Activated T-helper 9 cell treated with anti-CD3 and anti-CD28 coated beads, Interleukin-2, amount 50 U/mL, for 16 hours (primary cell): ENCODE measurements around the gene IL10RA.
"Not testable (repeated sequence)": the region's sequence is repeated elsewhere in the genome, so short reads cannot be mapped to it uniquely, and the experiment has no call there.

Experiments used
- DNase-seq: peaks from one replicate; pipeline ENCODE4 v3.0.0-alpha.2; 2020; ENCODE audit warnings: low read depth

The IL10RA gene

DNA sequence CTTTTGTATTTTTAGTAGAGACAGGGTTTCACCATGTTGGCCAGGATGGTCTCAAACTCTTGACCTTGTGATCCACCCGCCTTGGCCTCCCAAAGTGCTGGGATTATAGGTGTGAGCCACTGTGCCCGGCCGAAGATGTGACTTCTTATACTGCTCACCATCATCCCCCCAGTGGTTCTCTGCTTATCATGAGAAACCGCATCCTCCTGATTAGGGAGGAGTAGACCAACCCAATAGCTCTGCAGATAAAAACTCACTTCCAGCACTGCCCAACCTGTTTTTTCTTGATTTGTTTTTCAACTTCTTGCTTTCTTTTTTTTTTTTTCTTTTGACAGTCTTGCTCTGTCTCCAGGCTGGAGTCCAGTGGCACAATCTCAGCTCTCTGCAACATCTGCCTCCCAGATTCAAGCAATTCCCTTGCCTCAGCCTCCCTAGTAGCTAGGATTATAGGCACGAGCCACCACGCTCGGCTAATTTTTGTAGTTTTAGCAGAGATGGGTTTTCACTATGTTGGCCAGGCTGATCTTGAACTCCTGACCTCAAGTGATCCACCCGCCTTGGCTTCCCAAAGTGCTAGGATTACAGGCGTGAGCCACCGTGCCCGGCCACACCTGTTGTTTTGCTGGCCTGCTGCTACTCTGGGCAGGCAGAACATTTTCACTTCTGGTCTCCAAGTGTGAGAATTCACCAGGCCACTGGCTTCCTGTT lies 21.5 kb downstream of the IL10RA start:
- DNase-seq, result not testable (repeated sequence)

- DNase-seq, result no peak
Measured at GRCh38 chr11:118008271-118008911, 22.2 kb downstream of the IL10RA start.

DNA sequence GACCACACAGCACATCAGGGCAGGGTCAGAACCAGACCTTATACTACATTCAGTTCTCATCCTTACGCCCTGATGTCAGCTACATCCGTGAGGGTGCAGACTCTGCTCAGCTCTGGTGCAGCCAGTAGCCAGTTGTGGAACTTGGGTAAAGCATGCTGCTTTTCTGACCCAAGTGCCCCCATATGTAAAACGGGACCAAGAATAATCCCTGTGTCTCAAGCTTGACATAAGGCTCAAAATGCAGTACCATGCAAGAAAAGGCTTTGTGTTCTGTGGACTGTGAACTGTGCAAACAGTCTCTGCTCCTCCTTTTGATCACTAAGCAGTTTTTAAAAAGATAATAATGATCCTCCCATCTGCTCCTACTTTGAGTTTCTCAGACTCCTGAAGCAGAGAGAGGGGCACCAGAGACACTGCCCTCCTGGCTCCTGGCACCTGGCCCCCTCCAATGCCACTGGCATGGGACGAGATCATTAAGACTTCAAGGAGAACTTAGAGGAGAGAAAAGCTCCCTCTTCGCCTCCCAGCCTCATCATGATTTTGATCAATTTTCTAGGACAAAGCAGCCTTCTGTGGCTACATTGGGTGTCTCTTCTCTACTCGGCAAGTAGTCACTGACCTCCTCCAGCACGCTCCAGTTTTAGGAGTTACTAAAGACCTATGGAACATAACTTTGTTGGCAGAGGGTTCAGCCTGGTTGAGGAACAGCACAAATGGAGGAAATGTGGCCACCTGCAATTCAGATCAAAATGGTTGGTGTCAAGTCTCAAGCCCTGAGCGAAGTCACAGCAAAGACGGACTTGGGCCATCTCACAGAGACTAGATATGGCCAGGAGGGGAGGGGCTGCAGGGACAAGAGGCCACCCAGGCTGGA lies 23.9 kb downstream of the IL10RA start:
- no peak for DNase-seq

GRCh38 chr11:118010738-118011461 lies 24.7 kb downstream of the IL10RA start:
- DNase-seq, result no peak

- no peak for DNase-seq
Measured at GRCh38 chr11:118012083-118012669, 26.0 kb downstream of the IL10RA start.

DNA sequence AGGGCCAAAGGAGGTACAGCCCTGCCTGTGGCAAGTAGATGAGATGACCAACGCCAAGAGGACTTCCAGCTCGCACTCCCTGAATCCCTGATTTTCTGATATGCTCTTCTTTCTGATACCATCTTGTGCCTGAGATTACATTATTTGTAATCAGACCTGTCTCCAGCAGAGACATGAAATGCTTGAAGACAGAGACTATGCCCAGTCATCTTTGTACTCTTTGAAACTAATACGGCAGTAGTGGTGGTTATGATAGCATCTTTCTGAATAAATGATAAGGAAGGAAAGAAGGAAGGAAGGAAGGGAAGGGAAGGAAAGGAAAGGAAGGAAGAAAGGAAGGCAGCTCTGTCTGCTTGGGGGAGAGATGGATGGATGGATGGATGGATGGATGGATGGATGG lies 27.8 kb downstream of the IL10RA start:
- no peak for DNase-seq

GRCh38 chr11:118015385-118015841 lies 29.2 kb downstream of the IL10RA start:
- DNase-seq, result no peak

GRCh38 chr11:118016104-118016503 lies 29.9 kb downstream of the IL10RA start:
- DNase-seq, result no peak

DNA sequence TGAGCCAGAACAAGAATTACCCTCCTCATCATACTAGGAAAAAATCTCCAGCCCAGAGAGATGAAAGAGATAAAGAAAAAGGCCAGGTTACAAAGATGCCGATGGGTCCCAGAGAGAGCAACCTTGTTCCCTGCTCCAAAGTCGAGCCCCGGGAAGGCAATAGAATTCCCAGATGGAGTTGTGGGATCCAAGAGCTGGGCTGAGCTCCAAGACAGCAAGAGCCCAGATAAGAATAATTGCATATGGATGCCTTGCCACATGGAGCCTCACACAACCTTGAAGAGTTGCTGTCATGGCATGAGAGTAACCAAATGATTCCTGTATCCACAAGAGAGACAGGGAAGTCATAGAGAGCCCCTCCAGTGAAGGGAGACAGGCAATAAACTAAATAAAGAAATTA lies 30.9 kb downstream of the IL10RA start:
- no peak for DNase-seq

- DNase-seq, result no peak
Measured at GRCh38 chr11:118017631-118018315, 31.6 kb downstream of the IL10RA start.

GRCh38 chr11:118018401-118018800 lies 32.2 kb downstream of the IL10RA start:
- DNase-seq, result no peak

DNA sequence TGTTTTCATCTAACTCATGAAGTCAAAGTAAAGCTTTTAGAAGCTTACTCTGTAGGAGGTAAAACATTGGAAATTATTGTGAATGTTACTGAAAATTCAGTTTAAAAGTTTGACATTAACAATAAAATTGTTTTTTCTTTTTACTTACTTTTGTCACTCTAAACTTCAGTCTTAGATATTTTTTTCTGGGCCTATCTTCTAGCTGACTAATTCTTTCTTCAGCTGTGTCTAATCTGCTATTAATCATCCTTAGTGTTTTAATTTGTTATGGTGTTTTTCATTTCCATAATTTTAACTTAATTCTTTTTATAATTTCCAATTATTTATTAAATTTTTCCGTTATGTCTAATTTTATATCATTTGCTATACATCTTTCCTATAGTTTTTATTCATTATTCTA lies 35.0 kb downstream of the IL10RA start:
- DNase-seq, result no peak

DNA sequence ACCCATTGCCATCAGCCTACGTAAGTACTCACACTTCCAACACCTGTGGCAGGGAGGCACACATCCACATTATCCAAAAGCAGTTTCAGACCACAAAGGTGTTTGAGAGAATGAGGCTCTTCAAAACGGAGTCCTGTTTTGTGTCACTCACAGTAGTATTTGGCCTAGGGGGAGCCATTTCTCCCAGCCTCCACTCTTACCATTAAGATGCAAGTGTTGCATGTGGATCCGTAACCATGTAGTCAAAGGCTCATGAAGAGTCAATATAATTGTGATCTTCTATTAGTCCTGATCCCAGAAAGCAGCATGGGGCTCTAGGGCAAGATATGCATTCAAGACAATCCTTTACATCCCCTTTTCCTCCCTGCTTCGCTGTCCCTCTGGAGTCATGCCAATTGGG lies 41.5 kb downstream of the IL10RA start:
- no peak for DNase-seq

- DNase-seq, result no peak
Measured at GRCh38 chr11:118028626-118029025, 42.4 kb downstream of the IL10RA start.

GRCh38 chr11:118033443-118033842 lies 47.2 kb downstream of the IL10RA start:
- DNase-seq, result no peak

- DNase-seq, result no peak
Measured at GRCh38 chr11:118042141-118042540, 55.9 kb downstream of the IL10RA start.

- DNase-seq, result no peak
Measured at GRCh38 chr11:118042796-118043195, 56.6 kb downstream of the IL10RA start.

DNA sequence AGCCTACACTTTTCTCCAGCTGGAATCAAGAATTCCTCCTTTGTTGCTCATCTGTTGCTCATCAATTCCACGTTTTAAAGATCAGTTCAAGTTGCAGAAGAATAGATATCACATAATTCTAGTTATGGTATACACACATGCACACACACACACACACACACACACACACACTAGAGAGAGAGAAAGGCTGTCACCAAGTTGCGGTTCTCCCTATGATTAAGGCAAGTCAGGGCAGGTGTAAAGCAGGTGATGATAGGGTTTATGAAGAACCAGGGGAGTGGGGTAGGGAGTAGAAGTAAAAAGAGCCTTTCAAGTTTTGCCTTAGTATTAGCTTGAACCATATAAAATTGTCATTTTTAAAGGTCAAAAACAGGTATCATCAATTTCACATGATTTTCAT lies 59.0 kb downstream of the IL10RA start:
- DNase-seq, result no peak

DNA sequence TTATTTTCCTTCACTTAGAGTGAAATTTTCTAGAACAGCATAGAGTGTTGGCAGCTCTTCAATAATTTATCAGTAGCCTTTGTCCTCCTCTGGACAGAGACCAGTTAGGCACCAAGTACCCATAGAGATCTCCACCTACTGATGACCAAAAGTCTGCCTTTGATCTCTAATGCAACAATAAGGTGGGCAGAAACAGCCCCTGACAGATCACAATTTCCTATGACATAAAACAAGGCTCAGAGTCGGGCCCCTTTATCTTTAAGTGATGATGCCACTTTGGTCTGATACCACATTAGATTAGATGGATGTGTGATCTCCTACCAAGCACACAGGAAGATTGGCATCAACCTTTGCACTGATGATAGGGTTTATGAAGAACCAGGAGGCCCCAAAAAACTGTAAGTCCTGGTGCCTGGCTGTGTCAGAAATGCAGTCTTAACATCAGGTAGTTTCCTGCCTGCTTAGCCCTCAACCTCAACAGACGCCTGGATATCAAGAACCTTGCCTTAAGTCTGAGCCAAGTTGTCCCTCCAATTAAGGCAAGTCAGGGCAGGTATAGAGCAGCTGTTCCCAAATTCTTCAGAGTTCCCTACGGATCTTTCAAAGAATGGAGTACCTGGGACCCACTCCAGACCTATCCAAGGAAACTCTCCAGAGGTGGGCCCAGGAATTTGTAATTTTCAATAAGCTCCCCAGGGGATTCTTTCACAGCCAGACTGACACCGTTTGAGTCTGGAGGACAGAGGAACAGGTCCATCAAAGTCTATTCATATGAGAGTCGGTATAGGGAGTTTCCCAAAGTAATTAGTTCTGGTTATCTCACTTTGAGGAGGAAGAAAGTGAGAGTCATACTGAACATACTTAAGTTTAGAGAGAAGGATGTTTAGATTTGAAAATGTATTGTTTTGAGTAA lies 60.1 kb downstream of the IL10RA start:
- no peak for DNase-seq
